Adrenal gland (tissue), 12 donors: ENCODE results near the gene C12orf43. TPM values are rescaled to one million over a fixed set of nuclear protein-coding genes. Genes with fewer than 3 reads are reported as not detected.

ENCODE experiments used
- DNase-seq, 7 donors: peaks; one replicate each; pipeline ENCODE4 v3.0.0-alpha.2; 2019 to 2020
- H3K27ac ChIP-seq, 5 donors: fragments of 200-600 bp; sonication (generic) in 4 of 5; 1 replicate in 3 of 5; 2 replicates in 2 of 5; pipeline versions ENCODE4 v1.5.1 to v1.8.0; 2016 to 2020; ENCODE audit warnings: mild to moderate bottlenecking in 1 of 5
- H3K27me3 ChIP-seq: fragments of 200-600 bp; 2 replicates; pipeline ENCODE4 v1.8.0; 2021
- H3K36me3 ChIP-seq, 2 donors: fragments of 200-600 bp; replicated peaks in 1 of 2; 1 replicate in 1 of 2; 2 replicates in 1 of 2; pipeline versions ENCODE4 v1.5.1 to v1.8.0; 2018 to 2022
- H3K4me1 ChIP-seq, 2 donors: fragments of 200-600 bp; replicated peaks in 1 of 2; 1 replicate in 1 of 2; 2 replicates in 1 of 2; pipeline versions ENCODE4 v1.5.1 to v1.8.0; 2018 to 2021
- H3K4me3 ChIP-seq, 4 donors: fragments of 200-600 bp; sonication (generic) in 3 of 4; one replicate each; pipeline ENCODE4 v1.5.1; 2016 to 2018
- H3K9me3 ChIP-seq, 3 donors: fragments of 200-600 bp; sonication (generic) in 1 of 3; replicated peaks in 1 of 3; 1 replicate in 2 of 3; 2 replicates in 1 of 3; pipeline versions ENCODE4 v1.5.1 to v1.8.0; 2016 to 2021
- POLR2A ChIP-seq, 2 donors: fragments of 450-650 bp; IDR thresholded peaks; one replicate each; pipeline ENCODE4 v1.6.1; 2017; ENCODE audit warnings: antibody characterized with exemption in 2 of 2, mild to moderate bottlenecking in 2 of 2, moderate library complexity in 1 of 2
- WGBS, 4 donors: extraction: QIAGEN DNeasy Blood & Tissue Kit in 2 of 4; methylation state at CpG; one replicate each; pipeline versions ENCODE4 v1.1.5 to v1.1.7; 2013 to 2017; 5-methylcytosine and 5-hydroxymethylcytosine counted together
- intact Hi-C, 2 donors: fragments of 100-400 bp; cut with DNase I; formaldehyde crosslinking; loops; one replicate each; pipeline versions ENCODE4 v1.14.1 to v1.15.0; 2022 to 2023
- polyA plus RNA-seq, 3 donors: library from polyadenylated mRNA; stranded (reverse); fragments of 200-250 nt in 2 of 3; fragments of 350-450 nt in 1 of 3; fragmentation: Illumina TruSeq in 1 of 3; extraction: RNeasy Lipid Tissue Mini Kit (QIAGEN cat#74804) in 1 of 3; gene quantifications; one replicate each; pipeline ENCODE4 v1.2.3, GENCODE V29; 2013 to 2014
- total RNA-seq, 9 donors: library from RNA; depleted of rRNA in 4 of 9; stranded (reverse); fragments of >200 nt in 4 of 9; fragments of 120-200 nt in 1 of 9; fragmentation: NEBNext Ultra II Directional in 1 of 9; extraction: Animal tissue kit (Norgen Biotek cat#: 25700) in 1 of 9; gene quantifications; one replicate each; pipeline versions ENCODE4 v1.1.0 to v1.2.4, GENCODE V29; 2013 to 2023
- TF ChIP-seq, protein P1 (sequence below), 6 experiments: fragments of 450-650 bp in 4 of 6; fragments of 200-600 bp in 2 of 6; sonication (generic) in 1 of 6; IDR thresholded peaks; 1 replicate in 5 of 6; 2 replicates in 1 of 6; pipeline versions ENCODE4 v1.5.1 to v1.8.0; 2016 to 2021; ENCODE audit warnings: antibody characterized with exemption in 6 of 6, mild to moderate bottlenecking in 2 of 6, moderate library complexity in 1 of 6
- donor health status: healthy with polysubstance abuse.
- donor health status: Bipolar disorder and iron deficiency.
- donor health status: DM: yes; HTN: yes; CAD: no.
- donor health status: DM: no; HTN: no; CAD: no.
- donor health status: DM: no; HTN: no; CAD: no.
- donor health status: DM: yes; HTN: yes; CAD: no.

C12orf43 gene
- total and polyA plus RNA-seq, 12 donors: 8.9 to 20.0 (median 13.5) TPM

GRCh38 chr12:121059031-121059898 lies 43.0 kb upstream of the C12orf43 start:
- Histone ChIP-seq H3K27ac (no peak overlapping the region), H3K36me3 (no peaks in the 10 kb centered on the region), H3K27me3 (no peaks in the 10 kb centered on the region), H3K4me1 (peaks cover 3 to 5% of the 10 kb centered on the region in 2 donors), H3K4me3 (no peak overlapping the region), H3K9me3 (no peaks in the 10 kb centered on the region)
- intact Hi-C loops: loop anchor here in 1 of 2 donors (5.0 kb wide), 1 partner anchor 38 kb away; no protein-coding TSS in a partner anchor
- no peak for TF ChIP-seq POLR2A (IDR thresholded peaks at IDR 0.05)
- TF ChIP-seq, protein P1, sequence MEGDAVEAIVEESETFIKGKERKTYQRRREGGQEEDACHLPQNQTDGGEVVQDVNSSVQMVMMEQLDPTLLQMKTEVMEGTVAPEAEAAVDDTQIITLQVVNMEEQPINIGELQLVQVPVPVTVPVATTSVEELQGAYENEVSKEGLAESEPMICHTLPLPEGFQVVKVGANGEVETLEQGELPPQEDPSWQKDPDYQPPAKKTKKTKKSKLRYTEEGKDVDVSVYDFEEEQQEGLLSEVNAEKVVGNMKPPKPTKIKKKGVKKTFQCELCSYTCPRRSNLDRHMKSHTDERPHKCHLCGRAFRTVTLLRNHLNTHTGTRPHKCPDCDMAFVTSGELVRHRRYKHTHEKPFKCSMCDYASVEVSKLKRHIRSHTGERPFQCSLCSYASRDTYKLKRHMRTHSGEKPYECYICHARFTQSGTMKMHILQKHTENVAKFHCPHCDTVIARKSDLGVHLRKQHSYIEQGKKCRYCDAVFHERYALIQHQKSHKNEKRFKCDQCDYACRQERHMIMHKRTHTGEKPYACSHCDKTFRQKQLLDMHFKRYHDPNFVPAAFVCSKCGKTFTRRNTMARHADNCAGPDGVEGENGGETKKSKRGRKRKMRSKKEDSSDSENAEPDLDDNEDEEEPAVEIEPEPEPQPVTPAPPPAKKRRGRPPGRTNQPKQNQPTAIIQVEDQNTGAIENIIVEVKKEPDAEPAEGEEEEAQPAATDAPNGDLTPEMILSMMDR (IDR thresholded peaks at IDR 0.05): no peak
- WGBS, 4 donors: 79 to 82% (median 80%) methylated on average over 10 of the region's 10 CpGs
- DNase-seq: peak in 2 of 7 donors; percentile 2 to 37

- Histone ChIP-seq H3K36me3 (no peaks in the 10 kb centered on the region), H3K4me3 (no peak overlapping the region), H3K9me3 (no peaks in the 10 kb centered on the region), H3K27ac (no peak overlapping the region), H3K4me1 (peaks cover 3 to 5% of the 10 kb centered on the region in 2 donors), H3K27me3 (no peaks in the 10 kb centered on the region)
- WGBS, 4 donors: 64 to 65% (median 65%) methylated on average over 9 of the region's 9 CpGs
- TF ChIP-seq, protein P1 (IDR thresholded peaks at IDR 0.05): no peak
- TF ChIP-seq POLR2A (IDR thresholded peaks at IDR 0.05): no peak
- intact Hi-C loops: loop anchor here in 1 of 2 donors (5.0 kb wide), 1 partner anchor 40 kb away; no protein-coding TSS in a partner anchor
- DNase-seq: peak in 1 of 7 donors; percentile 30
Observed at GRCh38 chr12:121057794-121058193, 41.5 kb upstream of the C12orf43 start.

GRCh38 chr12:121053706-121054105 lies 37.4 kb upstream of the C12orf43 start:
- TF ChIP-seq, protein P1 (IDR thresholded peaks at IDR 0.05): no peak
- TF ChIP-seq POLR2A (IDR thresholded peaks at IDR 0.05): no peak
- intact Hi-C loops: no loop called here
- Histone ChIP-seq H3K9me3 (no peaks in the 10 kb centered on the region), H3K27me3 (no peaks in the 10 kb centered on the region), H3K36me3 (no peaks in the 10 kb centered on the region), H3K27ac (no peak overlapping the region), H3K4me1 (no peaks in the 10 kb centered on the region), H3K4me3 (no peak overlapping the region)
- WGBS, 4 donors: 83 to 94% (median 89%) methylated on average over 6 to 11 of the region's 11 CpGs
- no peak for DNase-seq

DNA sequence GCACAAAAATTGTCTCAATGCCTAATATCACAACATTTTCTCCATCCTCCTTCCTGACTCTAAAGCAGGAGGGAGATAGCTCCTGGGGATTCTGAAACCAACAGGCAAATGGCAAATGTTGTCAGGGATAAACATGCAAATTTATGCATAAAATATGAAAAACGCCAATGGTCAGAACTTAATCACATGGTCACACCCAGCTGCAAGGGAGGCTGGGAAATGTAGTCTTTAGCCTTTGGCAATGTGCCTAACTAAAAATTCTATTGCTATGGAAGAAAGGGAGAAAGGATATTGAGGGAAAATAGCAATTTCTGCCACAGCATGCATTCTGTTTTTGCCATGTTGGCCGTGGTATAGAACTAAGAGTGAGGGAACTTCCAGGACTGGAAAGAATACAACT lies 34.4 kb upstream of the C12orf43 start:
- Histone ChIP-seq H3K9me3 (no peaks in the 10 kb centered on the region), H3K36me3 (no peaks in the 10 kb centered on the region), H3K4me3 (no peak overlapping the region), H3K27ac (no peak overlapping the region), H3K4me1 (no peaks in the 10 kb centered on the region), H3K27me3 (no peaks in the 10 kb centered on the region)
- intact Hi-C loops: no loop called here
- no peak for DNase-seq
- TF ChIP-seq POLR2A (IDR thresholded peaks at IDR 0.05): no peak
- TF ChIP-seq, protein P1 (IDR thresholded peaks at IDR 0.05): no peak
- 48 to 70% (median 58%) methylated on average over 2 of the region's 2 CpGs for WGBS, 4 donors
